Loucy (cell line): ENCODE data around the gene SETMAR.
"Not testable (repeated sequence)": the region's sequence is repeated elsewhere in the genome, so short reads cannot be mapped to it uniquely, and the experiment has no call there.

Source experiments
- H2AFZ ChIP-seq: fragments of 200-600 bp; sonication (generic); 2 replicates; pipeline ENCODE4 v1.6.0; 2016; ENCODE audit warnings: antibody characterized with exemption, mild to moderate bottlenecking, low read length, moderate library complexity
- H3F3A ChIP-seq: fragments of 200-600 bp; 2 replicates; pipeline ENCODE4 v1.6.0; 2016; ENCODE audit warnings: antibody characterized with exemption, low read depth, mild to moderate bottlenecking
- H3K27me3 ChIP-seq: fragments of 200-600 bp; sonication (generic); 2 replicates; pipeline ENCODE4 v1.6.1; 2014; ENCODE audit warnings: low read length, mild to moderate bottlenecking; ENCODE audit not compliant: insufficient read depth, poor library complexity, severe bottlenecking
- H3K36me3 ChIP-seq: fragments of 200-600 bp; sonication (generic); 2 replicates; pipeline ENCODE4 v1.6.1; 2016; ENCODE audit warnings: low read length; ENCODE audit not compliant: insufficient read depth
- H3K4me1 ChIP-seq: fragments of 200-600 bp; sonication (generic); 2 replicates; pipeline ENCODE4 v1.5.1; 2014; ENCODE audit warnings: low read length, mild to moderate bottlenecking; ENCODE audit not compliant: insufficient read depth, poor library complexity, severe bottlenecking
- H3K4me2 ChIP-seq: fragments of 200-600 bp; sonication (generic); 2 replicates; pipeline ENCODE4 v1.6.0; 2014; ENCODE audit warnings: antibody characterized with exemption, low read length, low read depth, mild to moderate bottlenecking; ENCODE audit not compliant: poor library complexity, severe bottlenecking
- H3K4me3 ChIP-seq: fragments of 200-600 bp; sonication (generic); 2 replicates; pipeline ENCODE4 v1.5.1; 2014; ENCODE audit warnings: low read length, mild to moderate bottlenecking, mixed read lengths; ENCODE audit not compliant: poor library complexity, severe bottlenecking
- H3K79me2 ChIP-seq: fragments of 200-600 bp; sonication (generic); 2 replicates; pipeline ENCODE4 v1.6.1; 2014; ENCODE audit warnings: low read length; ENCODE audit not compliant: insufficient read depth
- H3K9ac ChIP-seq: fragments of 200-600 bp; sonication (generic); 2 replicates; pipeline ENCODE4 v1.6.0; 2014; ENCODE audit warnings: mild to moderate bottlenecking, low read depth, low read length, moderate library complexity; ENCODE audit not compliant: poor library complexity, severe bottlenecking
- H3K9me2 ChIP-seq: fragments of 200-600 bp; sonication (generic); replicated peaks from 2 replicates; pipeline ENCODE4 v1.6.1; 2016; ENCODE audit warnings: low read depth, low read length, mixed read lengths
- H3K9me3 ChIP-seq: fragments of 200-600 bp; sonication (generic); 2 replicates; pipeline ENCODE4 v1.6.1; 2014; ENCODE audit warnings: mild to moderate bottlenecking, antibody characterized with exemption, low read length, low read depth; ENCODE audit not compliant: insufficient read depth
- H4K20me1 ChIP-seq: fragments of 200-600 bp; sonication (generic); 2 replicates; pipeline ENCODE4 v1.6.0; 2014; ENCODE audit warnings: antibody characterized with exemption, low read length, mild to moderate bottlenecking; ENCODE audit not compliant: insufficient read depth, poor library complexity, severe bottlenecking
- CTCF ChIP-seq: fragments of 200-600 bp; sonication (generic); conservative IDR thresholded peaks from 2 replicates; pipeline ENCODE4 v1.5.1; 2014; ENCODE audit warnings: mild to moderate bottlenecking, antibody characterized with exemption, low read length
- EZH2phosphoT487 ChIP-seq: fragments of 200-600 bp; IDR thresholded peaks from 2 replicates; pipeline ENCODE4 v1.6.1; 2018; ENCODE audit warnings: antibody characterized with exemption, mild to moderate bottlenecking, moderate library complexity, borderline replicate concordance

The SETMAR gene

GRCh38 chr3:4326868-4327267, 23.7 kb downstream of the SETMAR start:
- Histone ChIP-seq H3K4me2 (no peak overlapping the region), H3K9ac (no peak overlapping the region), H3K9me2 (no peaks in the 10 kb centered on the region), H3K4me1 (peaks cover 9% of the 10 kb centered on the region), H3K36me3 (no peaks in the 10 kb centered on the region), H2AFZ (no peak overlapping the region), H3K4me3 (no peak overlapping the region), H3K27me3 (no peaks in the 10 kb centered on the region), H4K20me1 (no peaks in the 10 kb centered on the region), H3K79me2 (no peaks in the 10 kb centered on the region), H3K9me3 (peaks cover 16% of the 10 kb centered on the region), H3F3A (no peaks in the 10 kb centered on the region)
- TF ChIP-seq CTCF (no peak), EZH2phosphoT487 (no peak)

- not testable (repeated sequence) for H4K20me1 ChIP-seq, H3K36me3 ChIP-seq, H3K79me2 ChIP-seq, H3K27me3 ChIP-seq, H3F3A ChIP-seq, H3K4me1 ChIP-seq, H3K9ac ChIP-seq, H3K4me2 ChIP-seq, H3K4me3 ChIP-seq, H3K9me2 ChIP-seq, H2AFZ ChIP-seq
- peaks cover 16% of the 10 kb centered on the region for H3K9me3 ChIP-seq
These were observed 26.6 kb downstream of the SETMAR start for GRCh38 chr3:4329806-4330205.

DNA sequence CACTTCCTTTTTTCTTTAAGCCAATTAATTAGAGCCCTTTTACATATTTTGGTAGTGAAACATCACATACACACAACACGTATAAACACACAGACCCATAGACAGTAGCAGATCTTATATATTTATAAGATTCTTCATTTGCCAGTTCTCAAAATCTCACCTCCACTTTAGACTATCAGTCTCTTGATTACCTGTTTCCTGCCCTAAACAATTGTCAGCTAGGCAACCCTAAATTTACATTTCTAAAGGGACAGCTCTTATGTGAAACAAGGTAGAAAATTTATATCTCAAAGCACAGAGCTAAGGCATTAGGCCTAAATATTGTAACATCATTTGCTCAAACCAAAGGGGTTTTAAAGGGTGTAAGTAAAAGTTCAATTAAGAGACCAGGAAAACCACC, 28.9 kb downstream of the SETMAR start:
- Histone ChIP-seq H3K9me2 (no peaks in the 10 kb centered on the region), H4K20me1 (no peaks in the 10 kb centered on the region), H3F3A (no peaks in the 10 kb centered on the region), H3K4me1 (no peaks in the 10 kb centered on the region), H3K27me3 (no peaks in the 10 kb centered on the region), H3K79me2 (no peaks in the 10 kb centered on the region), H3K9ac (no peak overlapping the region), H3K9me3 (peaks cover 14% of the 10 kb centered on the region), H3K4me2 (no peak overlapping the region), H3K4me3 (no peak overlapping the region), H3K36me3 (no peaks in the 10 kb centered on the region), H2AFZ (no peak overlapping the region)
- no peak for TF ChIP-seq EZH2phosphoT487

- no peaks in the 10 kb centered on the region for H3K27me3 ChIP-seq
- no peaks in the 10 kb centered on the region for H3K79me2 ChIP-seq
- H3K4me2 ChIP-seq, result no peak overlapping the region
- peaks cover 9% of the 10 kb centered on the region; the same call in 1 of the 2 replicates for H3K9me3 ChIP-seq
- no peak overlapping the region for H3K4me3 ChIP-seq
- TF ChIP-seq EZH2phosphoT487 (no peak), CTCF (no peak)
- no peaks in the 10 kb centered on the region for H3F3A ChIP-seq
- no peaks in the 10 kb centered on the region for H4K20me1 ChIP-seq
- H2AFZ ChIP-seq, result no peak overlapping the region
- no peaks in the 10 kb centered on the region for H3K9me2 ChIP-seq
- no peak overlapping the region for H3K9ac ChIP-seq
- no peaks in the 10 kb centered on the region for H3K36me3 ChIP-seq
- no peaks in the 10 kb centered on the region for H3K4me1 ChIP-seq
These were observed 29.4 kb downstream of the SETMAR start for GRCh38 chr3:4332574-4332973.
